ENCODE results near the gene YDJC. TPM values are rescaled to one million over a fixed set of nuclear protein-coding genes. Genes with fewer than 3 reads are reported as not detected.
A peak's percentile ranks its signal among the peaks of the same experiment; 100 is the strongest.
"Not testable (repeated sequence)": the region's sequence is repeated elsewhere in the genome, so short reads cannot be mapped to it uniquely, and the experiment has no call there.

YDJC gene
- total RNA-seq, 2 donors from 2014 or later: 21.1 to 35.4 TPM

- no peak for TF ChIP-seq CTCF (IDR thresholded peaks at IDR 0.05)
- H3K4me1 ChIP-seq: no peaks in the 10 kb centered on the region
- DNase-seq: no peak
- no peak overlapping the region for H3K4me3 ChIP-seq
- H3K27me3 ChIP-seq: no peaks in the 10 kb centered on the region
- no peak overlapping the region for H3K9ac ChIP-seq (ENCODE audit: low read depth in 2 of 2, low read length in 2 of 2)
- no peaks in the 10 kb centered on the region for H3K36me3 ChIP-seq
- no peaks in the 10 kb centered on the region for H3K9me3 ChIP-seq
- no peak overlapping the region for H3K27ac ChIP-seq
- intact Hi-C loops (cut with DNase I): no loop called here
Measured at GRCh38 chr22:21585389-21585788, 44.4 kb downstream of the YDJC start.

GRCh38 chr22:21582801-21583740, 46.8 kb downstream of the YDJC start:
- no peak overlapping the region for H3K9ac ChIP-seq (ENCODE audit: low read depth in 2 of 2, low read length in 2 of 2)
- DNase-seq: no peak
- TF ChIP-seq CTCF (IDR thresholded peaks at IDR 0.05): no peak
- no peaks in the 10 kb centered on the region for H3K36me3 ChIP-seq
- intact Hi-C loops (cut with DNase I): no loop called here
- H3K4me1 ChIP-seq: peaks cover 7% of the 10 kb centered on the region
- H3K27me3 ChIP-seq: no peaks in the 10 kb centered on the region
- H3K27ac ChIP-seq: no peak overlapping the region
- no peaks in the 10 kb centered on the region for H3K9me3 ChIP-seq
- H3K4me3 ChIP-seq: no peak overlapping the region

- H3K4me1 ChIP-seq; H3K27me3 ChIP-seq; DNase-seq; H3K36me3 ChIP-seq; H3K9ac ChIP-seq (ENCODE audit: low read depth in 2 of 2, low read length in 2 of 2); H3K27ac ChIP-seq; intact Hi-C loops (cut with DNase I); H3K4me3 ChIP-seq; H3K9me3 ChIP-seq: not testable (repeated sequence)
Measured at GRCh38 chr22:21581009-21581713, 48.7 kb downstream of the YDJC start.

- H3K9ac ChIP-seq (ENCODE audit: low read depth in 2 of 2, low read length in 2 of 2); intact Hi-C loops (cut with DNase I); H3K27ac ChIP-seq; H3K9me3 ChIP-seq; DNase-seq; H3K27me3 ChIP-seq; H3K4me3 ChIP-seq; H3K36me3 ChIP-seq; H3K4me1 ChIP-seq: not testable (repeated sequence)
Measured at GRCh38 chr22:21580623-21581007, 49.2 kb downstream of the YDJC start.

GRCh38 chr22:21579474-21579851, 50.4 kb downstream of the YDJC start:
- no peak for TF ChIP-seq CTCF (IDR thresholded peaks at IDR 0.05)
- Histone ChIP-seq H3K9me3 (no peaks in the 10 kb centered on the region), H3K4me1 (peaks cover 15% of the 10 kb centered on the region), H3K9ac (ENCODE audit: low read depth in 2 of 2, low read length in 2 of 2) (no peak overlapping the region), H3K4me3 (no peak overlapping the region), H3K27me3 (no peaks in the 10 kb centered on the region), H3K36me3 (no peaks in the 10 kb centered on the region), H3K27ac (no peak overlapping the region)
- intact Hi-C loops (cut with DNase I): no loop called here
- DNase-seq: no peak

Small RNAs within 50 kb of the gene (microRNA-seq; reads per million reads assigned to microRNA genes)
- 571 reads per million, percentile 72 among the genes with 10 or more reads in this experiment for gene MIR130B
- not detected for gene MIR301B

Other genes starting within 250 kb of the YDJC start
- gene RIMBP3B, start 246.3 kb downstream of the YDJC start, total RNA-seq: under 1 TPM; 0.05 to 0.11 TPM
- 1 to 10 TPM; 6.0 to 6.3 TPM for gene HIC2, start 212.7 kb downstream of the YDJC start, total RNA-seq
- gene TMEM191C, start 162.6 kb downstream of the YDJC start, total RNA-seq: 1 to 10 TPM in 1 of 2 donors, under 1 TPM in 1; 0.80 to 3.3 TPM
- under 1 TPM in 1 of 2 donors, not detected in 1; 0.07 TPM for gene RIMBP3C, start 78.6 kb downstream of the YDJC start, total RNA-seq
- gene UBE2L3, start 62.3 kb downstream of the YDJC start, total RNA-seq: 10 to 100 TPM; 56.8 to 78.7 TPM
- gene CCDC116, start 2.7 kb upstream of the YDJC start, total RNA-seq: under 1 TPM in 1 of 2 donors, not detected in 1; 0.59 TPM
- gene SDF2L1, start 12.3 kb upstream of the YDJC start, total RNA-seq: 100 to 1,000 TPM in 1 of 2 donors, 10 to 100 TPM in 1; 48.8 to 177 TPM
- gene PPIL2, start 36.0 kb upstream of the YDJC start, total RNA-seq: 10 to 100 TPM; 41.9 to 63.2 TPM
- gene YPEL1, start 105.8 kb upstream of the YDJC start, total RNA-seq: 1 to 10 TPM; 2.2 to 2.9 TPM
- 100 to 1,000 TPM; 140 to 147 TPM for gene MAPK1, start 237.6 kb upstream of the YDJC start, total RNA-seq